B cell (primary cell): ENCODE results near the gene CHRNA4.

Source experiments
- CTCF ChIP-seq: fragments of 200-600 bp; IDR thresholded peaks from one replicate; pipeline ENCODE4 v1.8.0; 2022; ENCODE audit warnings: antibody characterized with exemption, mild to moderate bottlenecking
- EZH2 ChIP-seq: IDR thresholded peaks from 2 replicates; pipeline ENCODE4 v1.6.1; 2012; ENCODE audit warnings: borderline replicate concordance, low read depth, mild to moderate bottlenecking, moderate library complexity, low read length; ENCODE audit not compliant: insufficient read depth, poor library complexity, severe bottlenecking

- TF ChIP-seq CTCF (no peak), EZH2 (no peak)
These were observed 39.5 kb upstream of the CHRNA4 start for GRCh38 chr20:63400486-63401210.
